Measurements from ENCODE around the gene ZNF608.

- TF ChIP-seq POLR2A (IDR thresholded peaks at IDR 0.05; ENCODE audit: low read depth, low read length) (no peak), POLR2AphosphoS5 (IDR thresholded peaks at IDR 0.05; ENCODE audit: low read depth, low read length) (no peak)
Observed at GRCh38 chr5:124795829-124796228, 49.4 kb upstream of the ZNF608 start.
